HepG2 (cell line): ENCODE measurements around the gene DNAJA3. TPM values are rescaled to one million over a fixed set of nuclear protein-coding genes. Genes with fewer than 3 reads are reported as not detected.

Experiments
- ATAC-seq: fragments of 200-7000 bp; cut with Tn5 transposase; 3 replicates; pipeline ENCODE4 v1.9.1; 2020; ENCODE audit warnings: mild to moderate bottlenecking, moderate library complexity
- BruUV-seq: library from RNA; stranded (reverse); fragments of 400-500 nt; replicated peaks from 2 replicates; lab custom pipeline; 2021; lab: Mats Ljungman, UMichigan
- CTCF ChIA-PET: fragments of 300-600 bp; formaldehyde crosslinking; extraction: SDS; loops from one replicate; lab custom pipeline; 2021; ENCODE audit warnings: low total read pairs, inconsistent platforms, low intra/inter-chr PET ratio; lab: Yijun Ruan, JAX
- POLR2A ChIA-PET: fragments of 350-600 bp; sonication (Branson Sonifier 250); formaldehyde crosslinking; loops from one replicate; lab custom pipeline; 2020; ENCODE audit warnings: antibody characterized with exemption, inconsistent platforms; lab: Yijun Ruan, JAX
- DNase-seq: peaks from one replicate; pipeline ENCODE4 v3.0.0-alpha.2; 2015; ENCODE audit warnings: low spot score
- FAIRE-seq: peaks from 3 replicates; lab custom pipeline; 2011; peaks lifted over from hg19 to GRCh38; lab: Jason Lieb, UNC
- H2AFZ ChIP-seq: one replicate; pipeline ENCODE4 v1.6.1; 2011; ENCODE audit warnings: low read length, inconsistent platforms
- H3K27ac ChIP-seq: fragments of 300-600 bp; 3 replicates; pipeline ENCODE4 v1.8.0; 2011; ENCODE audit warnings: mixed run types, mild to moderate bottlenecking, mixed read lengths, low read length, inconsistent platforms; ENCODE audit not compliant: insufficient read depth; ENCODE audit errors: extremely low read length
- H3K27me3 ChIP-seq, 2 experiments: fragments of 200-600 bp in 1 of 2; 2 replicates in 1 of 2; 3 replicates in 1 of 2; pipeline versions ENCODE4 v1.6.0 to v1.8.0; 2011; ENCODE audit warnings: low read length in 2 of 2, mild to moderate bottlenecking in 2 of 2, moderate library complexity in 2 of 2, inconsistent platforms in 1 of 2; ENCODE audit not compliant: insufficient read depth in 2 of 2, control insufficient read depth in 1 of 2
- H3K36me3 ChIP-seq, 2 experiments: fragments of 200-600 bp in 1 of 2; replicated peaks in 1 of 2; 2 replicates in 1 of 2; 3 replicates in 1 of 2; pipeline versions ENCODE4 v1.5.1 to v1.8.0; 2011; ENCODE audit warnings: low read length in 2 of 2, inconsistent platforms in 1 of 2; ENCODE audit not compliant: insufficient read depth in 2 of 2, control insufficient read depth in 1 of 2
- H3K4me1 ChIP-seq: 2 replicates; pipeline ENCODE4 v1.5.1; 2012; ENCODE audit warnings: low read length, inconsistent platforms; ENCODE audit not compliant: insufficient read depth
- H3K4me2 ChIP-seq: 2 replicates; pipeline ENCODE4 v1.6.0; 2011; ENCODE audit warnings: low read depth, low read length, inconsistent platforms
- H3K4me3 ChIP-seq, 3 experiments: fragments of 200-600 bp in 1 of 3; sonication (generic), shearing (Covaris generic) in 1 of 3; replicated peaks in 1 of 3; 2 replicates each; pipeline ENCODE4 v1.5.1; 2011 to 2016; ENCODE audit warnings: low read length in 3 of 3, inconsistent platforms in 2 of 3, low read depth in 2 of 3, mild to moderate bottlenecking in 2 of 3, control low read depth in 1 of 3, mixed read lengths in 1 of 3; ENCODE audit not compliant: insufficient read depth in 1 of 3
- H3K79me2 ChIP-seq: one replicate; pipeline ENCODE4 v1.6.1; 2011; ENCODE audit warnings: low read length, inconsistent platforms; ENCODE audit not compliant: insufficient read depth
- H3K9ac ChIP-seq: 2 replicates; pipeline ENCODE4 v1.6.0; 2011; ENCODE audit warnings: mild to moderate bottlenecking, low read depth, low read length, inconsistent platforms; ENCODE audit not compliant: insufficient read depth
- H3K9me3 ChIP-seq: 2 replicates; pipeline ENCODE4 v1.5.1; 2012; ENCODE audit warnings: mild to moderate bottlenecking, low read length
- H4K20me1 ChIP-seq: 2 replicates; pipeline ENCODE4 v1.6.0; 2011; ENCODE audit warnings: inconsistent platforms, mild to moderate bottlenecking, low read length, moderate library complexity; ENCODE audit not compliant: insufficient read depth
- ARID3A ChIP-seq: IDR thresholded peaks from 2 replicates; pipeline ENCODE4 v1.6.1; 2012; ENCODE audit warnings: low read depth, low read length, improper control_type of control experiment
- BRD4 ChIP-seq: sonication (generic); formaldehyde crosslinking; IDR thresholded peaks from 2 replicates; pipeline ENCODE4 v1.4.0; 2020; ENCODE audit warnings: missing genetic modification reagents
- KMT2A ChIP-seq: sonication (generic); formaldehyde crosslinking; IDR thresholded peaks from 2 replicates; pipeline ENCODE4 v1.4.0; 2020; ENCODE audit warnings: missing genetic modification reagents
- POLR2G ChIP-seq: fragments of 200-400 bp; formaldehyde crosslinking; IDR thresholded peaks from 2 replicates; pipeline ENCODE4 v1.6.1; 2018; ENCODE audit warnings: mild to moderate bottlenecking, low read depth, low read length, moderate library complexity
- REL ChIP-seq: sonication (generic); formaldehyde crosslinking; conservative IDR thresholded peaks from 2 replicates; pipeline ENCODE4 v1.8.0; 2022; ENCODE audit warnings: mild to moderate bottlenecking, missing genetic modification reagents, moderate library complexity
- ZNF407 ChIP-seq: sonication (generic); formaldehyde crosslinking; IDR thresholded peaks from one replicate; pipeline ENCODE4 v1.5.1; 2020; ENCODE audit warnings: mild to moderate bottlenecking, missing genetic modification reagents; ENCODE audit errors: not compliant biosample characterization
- ZNF564 ChIP-seq: sonication (generic); formaldehyde crosslinking; IDR thresholded peaks from 2 replicates; pipeline ENCODE4 v1.8.1; 2023; ENCODE audit warnings: mild to moderate bottlenecking, missing genetic modification reagents
- ZNF704 ChIP-seq: sonication (generic); formaldehyde crosslinking; IDR thresholded peaks from 2 replicates; pipeline ENCODE4 v1.8.1; 2023; ENCODE audit warnings: mild to moderate bottlenecking, inconsistent platforms, moderate library complexity, missing genetic modification reagents, borderline replicate concordance
- WGBS: methylation state at CpG from one replicate; pipeline ENCODE4 v1.1.6; 2017; ENCODE audit warnings: low lambda C conversion rate; 5-methylcytosine and 5-hydroxymethylcytosine counted together
- in situ Hi-C: cut with HindIII; loops from 2 replicates; pipeline ENCODE4 v1.10.0; 2017; ENCODE audit warnings: low pct_unique_long_range_greater_than_20kb; ENCODE audit not compliant: extremely low pct_ligation_motif_present
- intact Hi-C: fragments of 100-400 bp; cut with micrococcal nuclease; formaldehyde crosslinking; loops from one replicate; pipeline ENCODE4 v1.10.0; 2022; ENCODE audit not compliant: unreplicated experiment
- polyA plus RNA-seq, 8 experiments: library from polyadenylated mRNA; depleted of rRNA in 3 of 8; stranded (reverse) in 7 of 8; unstranded in 1 of 8; fragments of >200 nt; fragmentation: Illumina TruSeq in 4 of 8; extraction: Trizol in 4 of 8; gene quantifications; 2 replicates each; pipeline versions ENCODE4 v1.2.1 to v1.2.3, GENCODE V29; 2011 to 2016; ENCODE audit warnings: low read depth in 4 of 8, missing spikeins in 1 of 8, mixed read lengths in 1 of 8; ENCODE audit not compliant: insufficient read depth in 1 of 8
- total RNA-seq, 5 experiments: library from RNA; depleted of rRNA; stranded (reverse); fragments of >200 nt; fragmentation: Illumina TruSeq; extraction: Trizol; gene quantifications; 2 replicates each; pipeline ENCODE4 v1.2.3, GENCODE V29; 2016; ENCODE audit warnings: low read depth in 1 of 5

Gene DNAJA3
- total and polyA plus RNA-seq, 2 of the 13 experiments (the other 11 are each of a cell fraction or from before 2014, with no cell fraction given) = 77.0 to 83.3 TPM

GRCh38 chr16:4433914-4434787 lies 8.5 kb downstream of the DNAJA3 start:
- DNase-seq (no peak), ATAC-seq (no peak), FAIRE-seq (no peak)
- no peak overlapping the region for H3K4me3 ChIP-seq
- TF ChIP-seq ARID3A (no peak), ZNF407 (CRISPR knock-in tag) (no peak), KMT2A (CRISPR knock-in tag) (no peak), POLR2G (peak; percentile 28; the same call in 1 of the 2 replicates), ZNF704 (CRISPR knock-in tag) (no peak), BRD4 (CRISPR knock-in tag) (no peak), REL (CRISPR knock-in tag) (no peak), ZNF564 (CRISPR knock-in tag) (no peak)
- in situ Hi-C loops (no loop called here), intact Hi-C loops (no loop called here)
- WGBS = 98% methylated on average over 12 of the region's 12 CpGs
- no peaks in the 10 kb centered on the region for H4K20me1 ChIP-seq
- peaks cover 18% of the 10 kb centered on the region for H3K79me2 ChIP-seq
- H3K9me3 ChIP-seq = no peaks in the 10 kb centered on the region
- no peak overlapping the region for H3K27ac ChIP-seq
- H3K4me1 ChIP-seq = no peaks in the 10 kb centered on the region
- peaks cover 14 to 43% of the 10 kb centered on the region in 2 experiments for H3K36me3 ChIP-seq
- no TSS peak for BruUV-seq
- no peak overlapping the region for H3K9ac ChIP-seq
- CTCF ChIA-PET = no interaction called here
- H2AFZ ChIP-seq = no peak overlapping the region
- no peak overlapping the region for H3K4me2 ChIP-seq
- POLR2A ChIA-PET = no interaction called here
- no peaks in the 10 kb centered on the region for H3K27me3 ChIP-seq
